GM19324 (cell line): Measurements from ENCODE around the gene NR2F1-AS1.
"Not testable (repeated sequence)": the region's sequence is repeated elsewhere in the genome, so short reads cannot be mapped to it uniquely, and the experiment has no call there.

Experiments
- ATAC-seq: cut with Tn5 transposase; IDR thresholded peaks from one replicate; pipeline ENCODE4 v1.9.1; 2021; ENCODE audit warnings: mild to moderate bottlenecking, moderate library complexity; ENCODE audit not compliant: unreplicated experiment, low FRiP score

The NR2F1-AS1 gene

GRCh38 chr5:93402451-93402850, 178.6 kb downstream of the NR2F1-AS1 start:
- no peak for ATAC-seq

- no peak for ATAC-seq
These were observed 179.3 kb downstream of the NR2F1-AS1 start for GRCh38 chr5:93401634-93402213.

GRCh38 chr5:93399675-93400074, 181.3 kb downstream of the NR2F1-AS1 start:
- no peak for ATAC-seq

- no peak for ATAC-seq
These were observed 185.0 kb downstream of the NR2F1-AS1 start for GRCh38 chr5:93395971-93396379.

GRCh38 chr5:93395010-93395409, 186.0 kb downstream of the NR2F1-AS1 start:
- ATAC-seq, result no peak

- no peak for ATAC-seq
These were observed 186.7 kb downstream of the NR2F1-AS1 start for GRCh38 chr5:93394301-93394700.

- not testable (repeated sequence) for ATAC-seq
These were observed 189.8 kb downstream of the NR2F1-AS1 start for GRCh38 chr5:93391169-93391568.

GRCh38 chr5:93385655-93386054, 195.4 kb downstream of the NR2F1-AS1 start:
- ATAC-seq, result no peak

- ATAC-seq, result no peak
These were observed 196.0 kb downstream of the NR2F1-AS1 start for GRCh38 chr5:93384995-93385394.

GRCh38 chr5:93384026-93384425, 197.0 kb downstream of the NR2F1-AS1 start:
- no peak for ATAC-seq

GRCh38 chr5:93382188-93382825, 198.7 kb downstream of the NR2F1-AS1 start:
- no peak for ATAC-seq

GRCh38 chr5:93381057-93381456, 200.0 kb downstream of the NR2F1-AS1 start:
- ATAC-seq, result no peak

- no peak for ATAC-seq
These were observed 202.9 kb downstream of the NR2F1-AS1 start for GRCh38 chr5:93378073-93378472.

- no peak for ATAC-seq
These were observed 209.1 kb downstream of the NR2F1-AS1 start for GRCh38 chr5:93371893-93372292.

GRCh38 chr5:93364378-93364777, 216.6 kb downstream of the NR2F1-AS1 start:
- no peak for ATAC-seq

- no peak for ATAC-seq
These were observed 220.5 kb downstream of the NR2F1-AS1 start for GRCh38 chr5:93360436-93361088.

GRCh38 chr5:93359960-93360305, 221.1 kb downstream of the NR2F1-AS1 start:
- no peak for ATAC-seq
